ENCODE results near the gene AZGP1.
"Not testable (repeated sequence)": the region's sequence is repeated elsewhere in the genome, so short reads cannot be mapped to it uniquely, and the experiment has no call there.

AZGP1 gene

DNA sequence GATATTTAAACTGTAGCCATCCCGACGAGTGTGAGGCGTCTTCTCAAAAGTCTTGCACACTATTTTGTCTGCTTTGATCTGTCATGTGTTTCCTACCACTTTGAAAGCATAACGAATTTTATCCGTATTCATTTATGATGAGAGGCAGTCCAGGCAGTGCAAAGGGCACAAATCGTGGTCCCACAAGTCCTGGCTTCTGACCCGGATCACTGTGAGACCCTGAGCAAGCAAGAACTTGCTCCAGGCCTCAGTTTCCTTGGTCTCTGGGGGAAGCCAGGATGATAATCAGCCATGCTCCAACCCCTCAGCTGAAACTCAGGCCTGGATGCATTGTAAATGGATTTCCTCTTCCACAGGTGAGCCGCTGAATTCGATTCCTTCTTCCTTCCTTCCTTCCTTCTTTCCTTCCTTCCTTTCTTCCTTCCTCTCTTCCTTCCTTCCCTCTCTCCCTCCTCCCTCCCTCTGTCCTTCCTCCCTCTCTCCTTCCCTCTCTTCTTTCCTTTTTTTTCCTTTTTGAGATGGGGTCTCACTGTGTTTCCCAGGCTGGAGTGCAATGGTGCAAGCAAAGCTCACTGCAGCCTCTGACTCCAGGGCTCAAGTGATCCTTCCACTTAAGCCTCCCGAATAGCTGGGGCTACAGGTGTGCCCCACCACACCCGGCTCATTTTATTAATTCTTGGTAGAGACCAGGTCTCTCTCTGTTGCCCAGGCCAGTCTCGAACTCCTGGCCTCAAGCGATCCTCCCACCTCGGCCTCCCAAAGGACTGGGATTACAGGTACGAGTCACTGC, 21.1 kb upstream of the AZGP1 start:
- no peak for DNase-seq

DNA sequence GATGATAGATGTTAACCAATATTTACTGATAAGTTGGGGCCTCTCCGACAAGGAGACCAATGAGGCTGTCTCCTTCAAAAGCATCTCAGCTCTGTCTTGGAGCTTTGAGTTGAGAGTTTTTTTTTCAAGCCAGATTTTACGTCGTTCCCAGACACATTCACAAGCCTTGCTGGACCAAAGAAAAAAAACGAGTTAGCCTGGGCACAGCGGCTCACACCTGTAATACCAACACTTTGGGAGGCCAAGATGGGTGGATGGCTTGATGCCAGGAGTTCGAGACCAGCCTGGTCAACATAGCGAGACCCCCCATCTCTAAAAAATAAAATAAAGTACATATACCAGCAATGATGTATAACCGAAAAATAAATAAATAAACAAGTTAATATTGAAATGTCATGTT, 19.0 kb upstream of the AZGP1 start:
- DNase-seq = no peak

DNA sequence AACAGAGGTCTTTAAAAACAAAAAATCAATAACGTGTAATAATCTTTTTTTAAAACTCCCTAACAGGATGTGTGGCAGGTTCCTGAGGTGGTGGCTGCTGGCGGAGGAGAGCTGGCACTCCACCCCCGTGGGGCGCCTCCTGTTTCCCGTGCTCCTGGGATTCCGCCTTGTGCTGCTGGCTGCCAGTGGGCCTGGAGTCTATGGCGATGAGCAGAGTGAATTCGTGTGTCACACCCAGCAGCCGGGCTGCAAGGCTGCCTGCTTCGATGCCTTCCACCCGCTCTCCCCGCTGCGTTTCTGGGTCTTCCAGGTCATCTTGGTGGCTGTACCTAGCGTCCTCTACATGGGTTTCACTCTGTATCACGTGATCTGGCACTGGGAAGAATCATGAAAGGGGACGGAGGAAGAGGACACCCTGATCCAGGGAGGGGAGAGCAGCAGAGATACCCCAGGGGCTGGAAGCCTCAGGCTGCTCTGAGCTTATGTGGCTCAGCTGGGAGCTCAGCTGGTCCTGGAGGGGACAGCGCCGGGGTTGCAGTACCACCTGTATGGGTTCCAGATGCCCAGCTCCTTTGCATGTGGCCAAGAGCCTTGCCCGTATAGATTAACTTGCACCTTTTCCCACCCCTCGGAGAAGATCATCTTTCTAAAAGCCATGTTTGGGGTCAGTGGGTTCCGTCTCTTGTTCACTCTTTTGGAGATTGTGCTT, 16.7 kb upstream of the AZGP1 start:
- DNase-seq = no peak

DNA sequence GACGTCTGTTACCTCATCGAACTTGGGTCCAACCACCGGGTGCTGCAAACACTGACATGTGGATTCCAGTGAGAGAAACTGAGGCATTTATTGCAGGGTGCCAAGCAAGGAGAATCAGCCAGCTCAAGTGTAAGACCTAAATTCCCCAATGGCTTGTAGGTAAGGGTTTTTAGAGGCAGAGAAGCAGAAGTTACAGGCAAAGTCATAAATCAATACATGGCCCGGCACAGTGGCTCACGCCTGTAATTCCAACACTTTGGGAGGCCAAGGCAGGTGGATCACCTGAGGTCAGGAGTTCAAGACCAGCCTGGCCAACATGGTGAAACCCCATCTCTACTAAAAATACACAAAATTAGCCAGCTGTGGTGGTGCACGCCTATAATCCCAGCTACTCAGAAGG, 15.7 kb upstream of the AZGP1 start:
- not testable (repeated sequence) for DNase-seq

DNA sequence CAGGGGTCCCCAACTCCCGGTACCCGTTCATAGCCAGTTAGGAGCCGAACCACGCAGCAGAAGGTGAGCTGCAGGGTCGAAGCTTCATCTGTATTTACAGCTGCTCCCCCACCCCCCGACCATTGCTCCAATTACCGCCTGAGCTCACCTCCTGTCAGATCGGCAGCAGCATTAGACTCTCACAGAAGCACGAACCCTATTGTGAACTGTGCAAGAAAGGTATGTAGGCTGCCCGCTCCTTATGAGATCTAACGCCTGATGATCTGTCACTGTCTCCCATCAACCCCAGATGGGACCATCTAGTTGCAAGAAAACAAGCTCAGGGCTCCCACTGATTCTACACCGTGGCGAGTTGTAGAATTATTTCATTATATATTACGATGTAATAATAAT, 14.6 kb upstream of the AZGP1 start:
- DNase-seq = no peak

DNA sequence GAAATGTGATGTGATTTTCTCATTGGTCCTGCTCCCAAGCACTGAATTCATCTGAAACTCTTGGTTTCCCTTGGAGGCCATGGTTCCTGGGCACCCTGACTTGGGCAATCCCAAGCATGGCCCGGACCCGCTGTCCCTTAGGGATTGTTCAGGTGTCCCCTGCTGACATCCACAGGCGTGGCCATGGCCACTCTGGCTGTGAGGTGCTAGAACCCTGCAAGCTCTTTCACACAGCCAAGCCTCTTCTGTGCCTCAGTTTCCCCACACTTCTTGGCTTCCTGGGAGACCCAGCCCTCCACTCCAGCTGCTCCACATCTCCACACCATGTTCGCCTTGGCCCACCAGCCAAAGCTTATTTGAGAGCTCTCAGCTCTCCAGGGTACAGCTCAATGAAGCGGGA, 12.0 kb upstream of the AZGP1 start:
- no peak for DNase-seq

DNA sequence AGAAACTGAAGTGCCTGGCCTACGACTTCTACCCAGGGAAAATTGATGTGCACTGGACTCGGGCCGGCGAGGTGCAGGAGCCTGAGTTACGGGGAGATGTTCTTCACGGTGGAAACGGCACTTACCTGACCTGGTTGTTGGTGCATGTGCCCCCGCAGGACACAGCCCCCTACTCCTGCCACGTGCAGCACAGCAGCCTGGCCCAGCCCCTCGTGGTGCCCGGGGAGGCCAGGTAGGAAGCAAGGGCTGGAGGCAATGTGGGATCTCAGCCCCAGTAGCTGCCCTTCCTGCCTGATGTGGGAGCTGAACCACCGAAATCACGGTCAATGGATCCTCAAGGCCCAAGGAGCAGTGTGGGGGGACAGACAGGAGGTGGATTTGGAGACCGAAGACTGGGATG, 11.5 kb upstream of the AZGP1 start:
- not testable (repeated sequence) for DNase-seq

DNA sequence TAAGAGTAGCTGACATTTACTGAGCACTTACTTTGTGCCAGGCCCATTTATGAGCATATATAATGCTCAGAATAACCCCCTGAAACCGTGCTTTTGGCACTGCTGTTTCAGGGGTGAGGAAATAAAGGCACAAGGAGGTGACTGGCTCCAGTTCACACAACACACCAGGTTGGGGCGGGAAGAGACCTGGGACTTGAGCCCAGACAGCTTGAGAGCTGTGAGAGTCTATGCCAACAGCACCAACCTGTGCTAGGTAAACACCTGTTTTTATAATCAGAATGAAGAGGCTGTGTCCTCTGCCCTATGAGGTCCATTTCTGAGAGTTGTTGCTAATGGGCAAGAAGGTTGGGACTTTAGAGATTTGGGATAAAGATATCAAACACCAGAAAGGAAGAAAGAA, 8.8 kb upstream of the AZGP1 start:
- no peak for DNase-seq

DNA sequence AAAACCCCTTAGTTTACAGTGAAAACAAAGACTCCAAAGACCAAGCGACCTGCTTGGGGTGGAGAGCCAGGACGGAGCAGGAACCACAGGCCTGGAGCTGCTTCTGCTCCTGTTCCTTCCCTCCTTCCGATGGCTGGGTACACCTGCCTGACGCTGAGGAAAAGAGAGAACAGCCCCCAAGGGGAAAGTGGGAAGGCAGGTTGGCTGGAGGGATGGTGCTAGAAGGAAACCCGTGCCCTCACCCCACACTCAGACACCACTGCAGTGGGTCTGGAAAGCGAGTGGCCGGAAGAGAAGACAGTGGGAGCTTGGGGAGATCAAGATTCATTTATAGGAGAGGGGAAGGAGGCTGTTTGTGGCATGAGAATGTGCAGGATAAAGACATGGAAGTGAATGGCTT, 5.2 kb upstream of the AZGP1 start:
- DNase-seq = not testable (repeated sequence)

DNA sequence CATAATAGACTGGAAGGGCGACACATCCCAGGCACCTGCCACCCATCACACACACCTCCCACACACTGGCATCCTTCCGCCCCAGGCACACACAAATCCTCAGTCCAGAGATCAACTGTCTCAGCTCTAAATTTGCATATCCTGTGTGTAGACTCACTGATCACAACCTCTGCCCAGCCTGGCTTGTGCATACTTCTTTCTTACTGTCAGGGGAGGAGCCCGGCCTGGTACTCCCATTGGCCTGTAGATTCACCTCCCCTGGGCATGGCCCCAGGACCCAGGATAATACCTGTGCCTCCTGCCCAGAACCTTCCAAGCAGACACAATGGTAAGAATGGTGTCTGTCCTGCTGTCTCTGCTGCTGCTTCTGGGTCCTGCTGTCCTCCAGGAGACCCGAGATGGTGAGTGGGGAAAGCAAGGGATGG, 4.6 kb upstream of the AZGP1 start:
- DNase-seq = not testable (repeated sequence)

DNA sequence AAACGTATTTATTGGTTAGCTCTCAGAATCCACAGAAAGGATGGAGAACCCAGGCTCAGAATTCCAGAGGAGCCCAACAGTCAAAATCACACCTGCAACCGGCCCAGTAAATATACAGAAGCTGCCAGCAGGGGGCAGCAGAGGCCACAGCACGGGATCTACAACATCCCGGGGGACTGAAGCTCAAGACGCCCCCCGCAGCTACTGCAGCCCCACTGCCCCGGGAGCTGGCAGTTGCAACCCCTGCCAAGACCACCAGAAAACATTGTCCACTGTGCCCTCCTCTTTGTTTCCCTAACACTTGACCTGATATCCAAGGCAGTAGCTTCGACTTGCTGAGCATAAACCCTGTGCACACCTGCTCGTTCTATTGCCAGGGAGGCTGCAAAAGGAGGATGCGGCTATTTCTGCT, 4.0 kb upstream of the AZGP1 start:
- peak; percentile 74 for DNase-seq

DNA sequence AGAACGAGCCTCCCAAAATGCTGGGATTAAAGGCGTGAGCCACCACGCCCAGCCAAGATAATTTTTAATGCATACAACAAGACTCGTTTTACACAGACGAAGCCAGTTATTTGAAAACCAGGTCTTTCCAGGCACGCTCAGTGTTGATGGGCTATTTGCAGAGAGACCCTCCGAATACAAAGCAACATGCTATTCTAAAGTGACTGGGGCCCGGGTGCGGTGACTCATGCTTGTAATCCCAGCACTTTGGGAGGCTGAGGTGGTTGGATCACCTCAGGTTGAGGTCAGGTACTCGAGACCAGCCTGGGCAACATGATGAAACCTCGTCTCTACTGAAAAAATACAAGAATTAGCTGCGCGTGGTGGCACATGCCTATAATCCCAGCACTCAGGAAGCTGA, 795 bp upstream of the AZGP1 start:
- DNase-seq = no peak

DNA sequence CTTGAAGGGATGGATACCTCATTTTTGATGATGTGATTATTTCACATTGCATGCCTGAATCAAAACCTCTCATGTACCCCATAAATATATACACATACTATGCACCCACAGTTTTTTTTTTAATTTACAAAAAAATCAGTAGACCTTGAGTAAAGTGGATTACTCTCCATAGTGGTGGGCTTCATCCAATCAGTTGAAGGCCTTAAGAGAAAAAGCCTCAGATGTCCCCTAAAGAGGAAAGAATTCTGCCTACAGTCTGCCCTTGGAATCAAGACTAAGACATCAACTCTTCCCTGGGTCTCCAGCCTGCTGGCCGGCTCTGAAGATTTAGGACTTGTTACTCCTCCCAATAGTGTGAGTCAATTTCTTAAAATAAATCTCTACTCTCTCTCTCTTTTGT, 1.1 kb downstream of the AZGP1 start:
- no peak for DNase-seq

DNA sequence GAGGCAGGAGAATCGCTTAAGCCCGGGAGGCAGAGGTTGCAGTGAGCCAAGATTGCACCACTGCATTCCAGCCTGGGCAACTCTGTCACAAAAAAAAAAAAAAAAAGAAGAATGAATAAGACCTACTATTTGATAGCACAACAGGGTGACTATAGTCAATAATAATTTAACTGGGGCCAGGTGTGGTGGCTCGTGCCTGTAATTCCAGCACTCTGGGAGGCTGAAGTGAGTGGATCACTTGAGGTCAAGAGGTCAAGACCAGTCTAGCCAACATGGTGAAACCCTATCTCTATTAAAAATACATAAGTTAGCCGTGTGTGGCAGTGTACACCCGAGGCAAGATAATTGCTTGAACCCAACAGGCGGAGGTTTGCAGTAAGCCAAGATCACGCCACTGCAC, 2.0 kb downstream of the AZGP1 start:
- DNase-seq = not testable (repeated sequence)

DNA sequence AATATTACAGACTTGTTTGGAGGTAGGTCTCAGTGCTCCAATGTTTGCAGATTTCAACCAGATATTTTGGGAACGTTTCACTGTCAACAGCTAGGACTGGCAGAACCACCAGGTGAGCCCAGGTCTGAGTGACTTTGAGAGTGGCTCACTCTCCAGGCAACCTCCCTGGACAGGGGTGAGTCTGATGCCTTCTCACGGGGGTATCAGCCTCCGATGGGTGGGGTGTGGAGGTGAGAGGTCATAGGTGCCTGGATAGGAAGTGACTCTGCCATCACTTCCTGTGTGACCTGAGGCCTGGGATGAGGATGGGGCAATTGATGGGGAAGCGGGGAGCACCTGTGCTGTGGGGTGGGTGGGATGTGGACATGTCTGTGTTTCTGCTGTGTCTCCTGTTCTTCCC, 4.6 kb downstream of the AZGP1 start:
- DNase-seq = no peak

DNA sequence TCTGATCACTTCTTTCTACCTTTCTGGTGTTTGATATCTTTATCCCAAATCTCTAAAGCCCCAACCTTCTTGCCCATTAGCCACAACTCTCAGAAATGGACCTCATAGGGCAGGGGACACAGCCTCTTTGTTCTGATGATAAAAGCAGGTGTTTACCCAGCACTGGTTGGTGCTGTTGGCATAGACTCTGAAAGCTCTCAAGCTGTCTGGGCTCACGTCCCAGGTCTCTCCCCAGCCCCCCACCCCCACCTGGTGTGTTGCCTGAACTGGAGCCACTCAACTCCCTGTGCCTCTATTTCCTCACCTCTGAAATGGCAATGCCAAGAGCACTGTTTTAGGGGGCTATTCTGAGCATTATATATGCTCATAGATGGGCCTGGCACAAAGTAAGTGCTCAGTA, 6.0 kb downstream of the AZGP1 start:
- not testable (repeated sequence) for DNase-seq

DNA sequence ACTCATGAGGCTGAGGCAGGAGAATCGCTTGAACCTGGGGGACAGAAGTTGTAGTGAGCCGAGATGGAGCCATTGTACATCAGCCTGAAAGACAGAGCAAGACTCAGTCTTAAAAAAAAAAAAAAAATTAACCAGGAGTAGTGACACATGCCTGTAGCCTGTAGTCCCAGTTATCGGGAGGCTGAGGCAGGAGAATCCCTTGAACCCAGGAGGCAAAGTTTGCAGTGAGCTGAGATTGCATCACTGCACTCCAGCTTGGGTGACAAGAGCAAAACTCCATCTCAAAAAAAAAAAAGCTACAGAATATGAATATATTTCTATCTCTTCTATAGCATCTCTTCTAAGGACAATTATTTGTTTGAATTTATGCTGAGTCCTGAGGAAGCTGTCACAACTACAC, 6.5 kb downstream of the AZGP1 start:
- no peak for DNase-seq

DNA sequence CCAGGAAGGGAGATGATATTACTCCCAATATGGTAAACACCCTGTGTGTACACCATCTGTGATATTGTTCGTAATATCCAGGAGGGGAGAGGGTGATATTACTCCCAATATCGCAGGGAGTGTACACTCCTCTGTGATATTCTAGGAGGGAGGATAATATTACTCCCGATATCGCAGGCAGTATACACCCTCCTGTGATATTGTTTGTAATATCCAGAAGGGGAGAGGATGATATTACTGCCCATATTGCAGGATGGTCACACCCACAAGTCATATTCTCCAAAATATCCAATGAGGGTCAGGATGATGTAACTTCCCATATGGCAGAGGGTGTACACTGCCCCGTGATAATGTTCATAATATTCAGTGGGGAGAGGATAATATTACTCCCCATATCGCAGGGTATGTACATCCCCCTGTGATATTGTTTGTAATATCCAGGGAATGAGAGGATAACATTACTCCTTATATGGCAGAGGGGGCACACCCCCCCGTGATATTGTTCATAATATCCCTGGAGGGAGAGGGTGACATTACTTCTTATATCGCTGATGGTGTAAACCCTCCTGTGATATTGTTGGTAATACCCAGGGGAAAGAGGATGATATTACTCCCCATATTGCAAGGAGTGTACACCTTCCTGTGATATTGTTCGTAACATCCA, 17.1 kb downstream of the AZGP1 start:
- DNase-seq = no peak

DNA sequence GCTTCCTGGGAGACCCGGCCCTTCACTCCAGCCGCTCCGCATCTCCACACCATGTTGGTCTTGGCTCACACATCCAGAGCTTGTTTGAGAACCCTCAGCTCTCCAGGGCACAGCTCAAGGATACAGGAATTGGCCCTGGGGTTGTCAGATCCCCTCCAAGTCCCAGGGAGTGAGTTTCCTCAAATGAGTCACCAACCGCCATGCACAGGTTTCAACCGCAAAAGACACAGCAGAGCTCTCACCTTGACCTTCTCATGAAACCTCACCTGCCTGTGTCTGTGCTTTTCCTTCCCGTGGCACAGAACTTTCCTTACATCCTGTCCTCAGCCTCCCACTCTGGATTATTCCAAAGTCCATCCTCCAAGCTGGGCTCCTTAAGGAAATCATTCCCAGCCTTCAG, 20.6 kb downstream of the AZGP1 start:
- DNase-seq = no peak

DNA sequence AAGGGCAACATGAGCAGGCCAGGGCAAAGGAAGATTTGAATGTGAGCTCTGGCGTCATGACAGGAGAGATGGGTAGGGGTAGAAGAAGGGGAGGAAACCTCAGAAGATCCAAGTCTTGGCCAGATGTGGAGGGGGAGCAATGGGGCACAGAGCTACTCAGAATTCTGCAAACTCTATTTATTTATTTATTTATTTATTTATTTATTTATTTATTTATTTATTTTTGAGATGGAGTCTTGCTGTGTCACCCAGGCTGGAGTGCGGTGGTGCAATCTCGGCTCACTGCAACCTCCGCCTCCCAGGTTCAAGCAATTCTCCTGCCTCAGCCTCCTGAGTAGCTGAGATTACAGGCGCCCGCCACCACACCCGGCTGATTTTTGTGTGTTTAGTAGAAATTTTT, 21.2 kb downstream of the AZGP1 start:
- DNase-seq = not testable (repeated sequence)

DNA sequence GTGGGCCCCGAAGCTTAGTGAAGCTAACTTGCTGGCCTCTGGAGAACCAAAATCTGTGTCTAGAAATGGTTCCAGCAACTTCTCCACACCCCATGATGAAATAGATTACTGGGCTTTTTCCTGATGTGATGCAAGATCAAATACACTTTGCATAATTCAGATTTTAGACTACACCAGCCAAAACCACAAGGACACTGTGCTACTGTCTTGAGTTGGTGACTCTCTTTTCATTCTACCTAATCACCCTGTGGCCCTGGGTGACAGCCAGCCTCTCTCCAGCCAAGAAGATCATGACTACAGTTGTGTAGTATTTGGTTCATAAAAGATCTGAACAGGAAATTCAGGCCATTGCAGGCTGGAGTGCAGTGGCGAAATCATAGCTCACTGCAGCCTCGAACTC, 22.2 kb downstream of the AZGP1 start:
- no peak for DNase-seq

DNA sequence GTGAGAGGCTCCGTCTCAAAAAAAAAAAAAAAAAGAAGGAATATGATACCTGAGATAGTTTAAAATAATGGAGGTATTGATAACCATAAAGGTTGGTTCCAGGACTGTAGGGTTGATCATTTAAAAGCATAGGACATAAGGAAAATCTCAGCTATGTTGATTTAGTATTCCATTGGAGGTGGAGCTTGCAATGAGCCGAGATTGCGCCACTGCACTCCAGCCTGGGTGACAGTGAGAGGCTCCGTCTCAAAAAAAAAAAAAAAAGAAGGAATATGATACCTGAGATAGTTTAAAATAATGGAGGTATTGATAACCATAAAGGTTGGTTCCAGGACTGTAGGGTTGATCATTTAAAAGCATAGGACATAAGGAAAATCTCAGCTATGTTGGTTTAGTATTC, 23.2 kb downstream of the AZGP1 start:
- DNase-seq = not testable (repeated sequence)

DNA sequence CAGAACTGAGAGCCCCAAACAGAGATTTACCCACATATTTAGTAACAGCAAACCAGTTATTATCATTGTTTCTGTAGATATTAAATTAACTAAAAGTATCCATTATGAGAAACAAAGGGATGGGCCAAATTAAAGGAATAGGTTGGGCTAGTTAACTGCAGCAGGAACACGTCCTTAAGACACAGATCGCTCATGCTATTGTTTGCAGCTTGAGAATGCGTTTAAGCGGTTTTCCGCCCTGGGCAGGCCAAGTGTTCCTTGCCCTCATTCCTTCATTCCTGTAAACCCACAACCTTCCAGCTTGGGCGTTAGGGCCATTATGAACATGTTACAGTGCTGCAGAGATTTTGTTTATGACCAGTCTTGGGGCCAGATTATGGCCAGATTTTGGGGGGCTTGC, 25.0 kb downstream of the AZGP1 start:
- not testable (repeated sequence) for DNase-seq

DNA sequence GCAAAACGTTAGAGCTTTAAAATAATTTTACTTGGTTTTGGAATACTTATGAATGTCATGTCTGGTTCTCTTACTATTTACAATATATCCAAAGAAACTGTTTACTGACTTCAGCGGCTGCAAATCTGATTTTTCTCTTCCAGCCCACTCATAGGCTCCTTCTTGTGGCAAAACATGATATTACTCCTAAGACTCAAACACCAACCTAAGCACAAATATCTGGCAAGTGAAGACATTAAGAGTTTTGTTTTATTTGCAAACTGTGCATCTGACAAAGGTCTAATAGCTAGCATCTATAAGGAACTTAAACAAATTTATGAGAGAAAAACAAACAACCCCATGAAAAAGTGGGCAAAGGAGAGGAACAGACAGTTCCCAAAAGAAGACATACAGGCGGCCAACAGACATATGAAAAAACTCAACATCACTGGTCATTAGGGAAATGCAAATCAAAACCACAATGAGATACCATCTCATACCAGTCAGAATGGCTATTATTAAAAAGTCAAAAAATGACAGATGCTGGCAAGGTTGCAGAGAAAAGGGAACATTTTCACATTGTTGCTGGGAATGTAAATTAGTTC, 26.1 kb downstream of the AZGP1 start:
- DNase-seq = no peak

Data from activated CD8-positive, alpha-beta memory T cell treated with anti-CD3 and anti-CD28 coated beads, Interleukin-2, amount 50 U/mL, for 4 hours (primary cell).